RPMI7951 (cell line): ENCODE data around the gene TAF10. TPM values are rescaled to one million over a fixed set of nuclear protein-coding genes. Genes with fewer than 3 reads are reported as not detected.

Source experiments
- DNase-seq: peaks from one replicate; pipeline ENCODE4 v3.0.0-alpha.2; 2012; ENCODE audit warnings: low read depth
- total RNA-seq: library from RNA; depleted of rRNA; stranded (reverse); fragments of >200 nt; shearing (Covaris generic); gene quantifications from 2 replicates; pipeline ENCODE4 v1.2.3, GENCODE V29; 2014

The TAF10 gene
- total RNA-seq, 1 experiment from 2014 or later, result 81.9 TPM

DNA sequence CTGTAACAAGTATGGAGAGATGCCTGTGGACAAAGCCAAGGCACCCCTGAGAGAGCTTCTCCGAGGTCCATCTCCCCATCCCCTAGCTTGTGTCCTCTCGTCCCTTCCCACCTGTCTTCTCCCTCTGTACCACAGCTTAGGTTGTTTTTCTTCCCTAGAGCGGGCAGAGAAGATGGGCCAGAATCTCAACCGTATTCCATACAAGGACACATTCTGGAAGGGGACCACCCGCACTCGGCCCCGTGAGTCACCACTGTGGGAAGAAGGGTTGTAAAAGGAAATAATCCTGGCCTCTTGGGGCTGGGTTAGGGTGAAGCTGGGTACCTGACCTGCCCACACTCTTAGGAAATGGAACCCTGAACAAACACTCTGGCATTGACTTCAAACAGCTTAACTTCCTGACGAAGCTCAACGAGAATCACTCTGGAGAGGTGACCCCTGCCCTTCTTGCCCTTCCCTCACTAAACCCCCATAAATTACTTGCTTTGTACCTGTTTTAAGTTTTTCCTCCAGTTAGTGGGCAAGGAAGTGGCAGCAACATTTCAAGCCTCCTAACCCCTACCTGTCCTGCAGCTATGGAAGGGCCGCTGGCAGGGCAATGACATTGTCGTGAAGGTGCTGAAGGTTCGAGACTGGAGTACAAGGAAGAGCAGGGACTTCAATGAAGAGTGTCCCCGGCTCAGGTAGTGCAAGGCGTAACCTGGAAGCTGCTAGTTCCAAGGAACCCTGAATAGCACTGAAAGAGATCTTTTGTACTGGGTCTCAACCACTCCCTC lies 3.1 kb downstream of the TAF10 start:
- DNase-seq, result no peak

- DNase-seq, result no peak
Measured at GRCh38 chr11:6608011-6608410, 4.0 kb downstream of the TAF10 start.

GRCh38 chr11:6607190-6607795 lies 4.7 kb downstream of the TAF10 start:
- DNase-seq, result peak; percentile 51

- peak; percentile 94 for DNase-seq
Measured at GRCh38 chr11:6606471-6607189, 5.4 kb downstream of the TAF10 start.

DNA sequence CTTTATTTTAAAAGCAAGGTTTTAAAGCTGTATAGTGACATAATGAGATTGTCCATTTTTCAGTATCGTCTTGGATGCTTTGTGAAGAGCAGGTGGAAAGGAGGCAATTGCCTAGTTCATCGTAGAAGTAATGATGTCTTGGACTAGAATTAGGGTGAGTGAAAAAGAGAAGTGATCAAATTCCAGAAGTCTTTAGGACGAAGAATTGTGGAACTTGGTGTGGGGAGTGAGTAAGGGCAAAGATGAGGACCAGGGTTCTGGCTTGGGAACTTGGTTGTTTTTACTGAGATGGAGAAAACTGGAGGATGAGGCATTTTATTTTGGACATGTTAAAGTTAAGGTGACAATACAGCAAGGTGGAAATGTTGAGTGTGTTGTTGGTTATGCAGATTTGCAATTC lies 7.2 kb downstream of the TAF10 start:
- no peak for DNase-seq

GRCh38 chr11:6604081-6604626 lies 7.9 kb downstream of the TAF10 start:
- peak; percentile 66 for DNase-seq

DNA sequence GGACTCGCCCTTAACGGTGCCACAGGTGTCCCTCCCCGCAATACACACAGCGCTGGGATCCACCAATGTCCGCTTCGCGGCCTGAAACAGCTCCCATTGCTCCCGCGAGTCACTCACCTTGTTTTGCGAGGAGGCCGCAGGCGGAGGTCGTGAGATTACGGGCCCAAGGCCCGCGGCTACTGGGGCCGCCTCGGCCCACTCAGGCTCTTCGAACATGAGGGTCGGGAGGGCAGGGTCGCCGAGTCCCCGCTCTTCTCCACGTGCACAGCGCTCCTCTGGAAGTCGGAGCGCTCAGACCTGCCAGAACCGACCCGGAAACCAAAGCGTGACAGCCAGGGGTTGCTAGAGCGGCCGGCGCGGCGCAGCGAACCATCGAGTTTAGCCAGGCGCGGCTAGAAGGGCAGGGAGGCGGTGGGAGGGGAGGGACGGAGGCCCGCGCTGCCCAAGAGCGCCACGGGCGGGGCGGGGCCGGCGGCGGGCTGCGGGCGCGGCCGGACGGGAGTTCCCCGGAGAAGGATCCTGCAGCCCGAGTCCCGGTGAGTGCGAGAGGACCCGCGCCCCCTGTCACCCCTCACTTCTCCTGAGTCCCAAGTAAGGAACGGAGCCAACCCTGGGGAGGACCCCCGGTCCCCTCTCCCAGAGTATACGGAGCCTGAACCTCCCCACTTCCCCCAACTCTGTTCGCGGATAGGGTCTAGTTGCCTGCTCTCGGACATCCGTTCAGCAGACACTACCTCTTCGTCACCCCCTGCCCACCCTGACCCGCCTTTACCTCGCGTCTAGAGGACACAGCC lies 8.5 kb downstream of the TAF10 start, which contains the start of the genes ILK and RRP8:
ILK (plus strand) TSS at position 488 of the 794 bp plus-strand sequence. CDS start 498 bp downstream, outside the sequence.
RRP8 (minus strand) TSS at position 330 of the 794 bp plus-strand sequence; CDS start at position 216, 114 bp downstream.
- peak; percentile 88 for DNase-seq

DNA sequence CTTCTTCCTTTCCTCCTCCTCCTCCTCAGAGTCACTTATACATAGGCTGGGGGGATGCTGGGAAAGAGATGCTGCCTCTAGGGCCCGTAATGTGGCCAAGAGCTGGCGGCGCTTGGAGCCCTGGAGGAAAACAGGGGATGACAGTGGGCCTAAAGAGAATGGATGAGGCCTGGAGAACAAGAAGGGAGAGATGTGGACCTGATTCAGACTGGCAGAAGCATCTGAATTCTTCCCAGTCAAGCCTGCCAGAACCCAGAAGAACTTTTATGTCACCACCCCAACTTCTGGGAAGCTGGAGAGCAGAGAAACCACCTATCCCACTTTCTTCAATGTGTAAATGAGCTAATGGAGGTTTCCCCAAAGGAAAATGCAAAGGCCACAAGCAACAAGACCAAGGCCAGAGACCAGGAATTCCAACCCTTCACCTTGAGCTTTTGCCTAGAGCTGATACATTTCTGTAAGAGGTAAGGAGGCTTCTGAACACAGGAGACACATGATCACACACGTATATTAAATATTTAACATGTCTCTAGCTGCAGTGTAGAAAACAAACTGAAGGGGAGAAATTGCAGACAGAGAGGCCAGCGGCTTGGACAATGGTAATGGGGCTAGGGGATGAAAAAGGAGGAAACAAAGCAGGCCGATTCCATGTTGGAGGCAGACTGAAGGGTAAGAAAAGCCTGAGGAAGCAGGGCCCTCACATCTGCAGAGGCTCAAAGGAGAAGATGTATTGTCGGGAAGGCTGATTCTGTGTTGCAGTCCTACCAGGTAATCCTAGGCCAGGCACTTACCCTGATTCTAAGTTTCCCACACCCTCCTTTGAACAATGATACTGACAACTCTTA lies 9.7 kb downstream of the TAF10 start:
- DNase-seq, result no peak

- DNase-seq, result no peak
Measured at GRCh38 chr11:6601041-6601461, 11.0 kb downstream of the TAF10 start.

GRCh38 chr11:6599881-6600390 lies 12.1 kb downstream of the TAF10 start:
- DNase-seq, result no peak

- no peak for DNase-seq
Measured at GRCh38 chr11:6599449-6599848, 12.6 kb downstream of the TAF10 start.

GRCh38 chr11:6598555-6598954 lies 13.5 kb downstream of the TAF10 start:
- no peak for DNase-seq

DNA sequence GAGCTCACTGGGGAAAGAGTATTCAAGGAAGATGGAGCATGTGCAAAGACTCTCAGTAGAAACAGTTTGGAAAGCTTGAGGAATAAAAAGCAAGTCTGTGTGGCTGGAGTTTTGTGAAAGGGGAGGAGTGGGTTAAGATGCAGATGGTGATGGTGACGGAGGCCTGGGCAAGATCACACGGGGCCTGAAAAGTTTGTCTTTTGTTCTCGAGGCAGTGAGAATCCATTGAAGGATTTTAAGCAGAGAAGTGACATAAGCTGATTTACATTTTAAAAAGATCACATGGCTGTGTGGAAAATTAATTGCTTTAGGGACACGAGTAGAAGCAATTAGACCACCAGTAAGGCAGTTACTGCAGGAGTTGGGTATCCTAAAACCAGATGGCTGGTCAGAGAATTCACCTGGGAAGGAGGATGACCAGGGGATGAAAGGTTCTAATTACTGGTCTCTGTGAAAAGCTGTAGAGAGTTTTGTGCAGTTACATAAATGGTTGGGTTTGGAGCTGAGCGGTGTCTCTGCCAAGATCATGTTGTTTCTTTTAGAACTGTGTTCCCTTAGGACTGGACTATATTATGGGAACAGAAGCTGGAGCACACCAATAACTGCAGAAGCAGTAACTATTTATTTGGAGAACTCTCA lies 15.7 kb downstream of the TAF10 start:
- no peak for DNase-seq

GRCh38 chr11:6594142-6594768 lies 17.8 kb downstream of the TAF10 start:
- no peak for DNase-seq

DNA sequence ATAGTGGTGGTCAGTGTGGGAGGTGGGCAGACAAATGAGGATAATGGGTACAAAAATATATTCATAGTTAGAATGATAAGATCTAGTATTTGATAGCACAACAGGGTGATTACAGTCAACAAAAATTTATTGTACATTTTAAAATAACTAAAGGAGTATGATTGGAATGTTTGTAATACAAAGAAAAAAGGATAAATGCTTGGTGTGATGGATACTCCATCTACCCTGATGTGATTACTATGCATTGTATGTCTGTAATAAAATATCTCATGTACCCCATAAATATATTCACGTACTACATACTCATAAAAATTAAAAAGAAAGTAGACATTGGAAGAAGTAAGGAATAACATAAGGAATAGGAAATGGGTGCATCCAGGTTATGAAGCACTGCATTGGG lies 24.0 kb downstream of the TAF10 start:
- no peak for DNase-seq

DNA sequence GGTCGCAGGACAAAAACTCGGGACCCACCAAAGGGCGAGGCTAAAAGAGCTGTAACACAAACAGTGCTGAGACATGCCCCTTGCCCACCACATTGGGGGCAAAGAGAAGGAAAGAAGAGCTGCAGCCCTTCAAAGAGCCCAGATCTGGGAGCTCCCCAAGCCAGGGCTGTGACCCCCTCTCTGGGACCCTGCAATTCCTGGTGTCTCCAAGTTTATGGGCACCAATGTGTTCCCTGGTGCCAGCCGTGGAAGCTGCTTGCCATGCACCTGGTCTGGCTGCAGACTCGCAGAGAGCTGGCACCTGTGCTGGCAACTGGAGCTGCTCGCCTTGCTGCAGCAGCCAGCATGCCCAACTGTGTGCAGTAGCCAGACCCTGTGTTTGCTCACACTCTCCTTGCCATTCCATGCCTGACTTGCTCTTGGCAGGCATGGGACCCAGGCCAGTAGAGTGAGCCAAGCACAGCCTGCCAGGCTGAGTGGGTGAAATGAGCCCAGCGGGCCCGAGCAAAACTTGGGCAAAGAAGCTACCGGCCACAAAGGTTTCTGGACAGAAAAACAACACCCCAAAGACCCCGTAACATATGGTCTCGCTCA lies 24.6 kb downstream of the TAF10 start:
- no peak for DNase-seq

DNA sequence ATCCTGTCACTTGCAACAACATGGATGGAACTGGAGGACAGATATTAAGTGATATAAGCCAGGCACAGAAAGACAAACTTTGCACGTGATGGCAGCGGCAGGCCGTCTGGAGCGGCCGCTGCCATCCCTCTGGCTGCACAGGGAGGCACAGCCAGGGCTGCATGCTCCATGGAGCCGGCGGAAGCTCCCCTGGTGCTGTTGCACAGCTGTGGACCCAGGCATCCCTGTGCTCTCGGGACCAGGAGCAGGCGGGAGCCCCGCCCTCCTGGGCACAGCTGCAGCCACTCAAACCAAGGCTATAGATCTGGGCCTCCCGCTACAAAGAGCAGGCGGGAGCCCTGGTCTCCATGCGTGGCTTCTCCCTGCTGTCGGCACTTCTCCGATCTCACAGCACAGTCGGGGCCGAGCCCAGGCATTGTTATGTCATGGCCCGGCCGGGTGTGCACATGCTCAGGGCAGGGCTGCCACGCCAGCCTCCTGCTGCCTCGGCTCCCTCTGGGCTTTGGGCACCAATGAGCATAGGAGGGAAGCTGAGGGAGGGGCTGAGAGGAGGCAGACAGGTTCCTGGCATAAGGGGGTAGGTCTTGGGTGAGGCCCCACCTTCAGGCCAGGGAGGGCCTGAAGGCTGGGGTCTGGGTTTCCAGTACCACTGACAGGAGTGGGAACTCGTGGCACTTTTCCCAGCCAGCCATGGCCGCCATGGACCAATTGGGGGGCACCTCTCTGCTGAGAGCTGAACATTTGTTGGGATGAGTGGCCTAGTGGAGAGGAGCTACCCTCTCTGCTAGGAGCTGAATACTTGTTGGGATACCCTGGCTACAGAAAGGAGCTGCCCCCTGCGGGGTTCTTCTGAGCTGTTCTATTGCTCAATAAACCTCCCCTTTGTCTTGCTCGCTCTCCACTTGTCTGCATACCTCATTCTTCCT lies 25.3 kb downstream of the TAF10 start:
- no peak for DNase-seq

DNA sequence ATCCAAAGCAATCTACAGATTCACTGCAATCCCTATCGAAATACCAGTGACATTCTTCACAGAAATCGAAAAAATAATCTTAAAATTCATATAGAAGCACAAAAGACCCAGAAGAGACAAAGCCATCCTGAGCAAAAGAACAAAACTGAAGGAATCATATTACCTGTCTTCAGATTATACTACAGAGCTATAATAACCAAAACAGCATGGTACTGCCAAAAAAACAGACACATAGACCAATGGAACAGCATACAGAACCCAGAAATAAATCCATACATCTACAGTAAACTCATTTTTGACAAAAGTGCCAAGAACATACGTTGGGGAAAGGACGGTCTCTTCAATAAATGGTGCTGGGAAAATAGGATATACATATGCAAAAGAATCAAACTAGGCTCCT lies 27.5 kb downstream of the TAF10 start:
- DNase-seq, result no peak
